Ovary (tissue), 9 donors: Measurements from ENCODE around the gene APCDD1. TPM values are rescaled to one million over a fixed set of nuclear protein-coding genes. Genes with fewer than 3 reads are reported as not detected.

Experiments used
- DNase-seq, 5 donors: peaks; one replicate each; pipeline ENCODE4 v3.0.0-alpha.2; 2019 to 2020
- H3K27ac ChIP-seq, 2 donors: fragments of 200-600 bp; one replicate each; pipeline versions ENCODE4 v1.5.1 to v1.8.0; 2019 to 2022
- H3K27me3 ChIP-seq: fragments of 200-600 bp; one replicate; pipeline ENCODE4 v1.8.0; 2022
- H3K36me3 ChIP-seq: fragments of 200-600 bp; sonication (generic); one replicate; pipeline ENCODE4 v1.5.1; 2019
- H3K4me1 ChIP-seq: one replicate; pipeline ENCODE4 v1.8.1; 2013; ENCODE audit warnings: mild to moderate bottlenecking, moderate library complexity; ENCODE audit not compliant: insufficient read depth
- H3K4me3 ChIP-seq: fragments of 200-600 bp; sonication (generic); one replicate; pipeline ENCODE4 v1.5.1; 2017
- H3K9me3 ChIP-seq, 2 donors: fragments of 200-600 bp in 1 of 2; sonication (generic) in 1 of 2; one replicate each; pipeline versions ENCODE4 v1.5.1 to v1.8.1; 2013 to 2019; ENCODE audit warnings: mild to moderate bottlenecking in 1 of 2, moderate library complexity in 1 of 2
- CTCF ChIP-seq, 3 donors: fragments of 450-650 bp in 2 of 3; fragments of 200-600 bp in 1 of 3; IDR thresholded peaks; one replicate each; pipeline versions ENCODE4 v1.5.1 to v1.8.0; 2016 to 2022; ENCODE audit warnings: antibody characterized with exemption in 3 of 3, mild to moderate bottlenecking in 1 of 3
- EP300 ChIP-seq: sonication (generic); formaldehyde crosslinking; IDR thresholded peaks from one replicate; pipeline ENCODE4 v1.6.1; 2017; ENCODE audit warnings: antibody characterized with exemption
- POLR2A ChIP-seq: fragments of 450-650 bp; IDR thresholded peaks from one replicate; pipeline ENCODE4 v1.6.1; 2017; ENCODE audit warnings: antibody characterized with exemption, mild to moderate bottlenecking, moderate library complexity
- WGBS, 3 donors: extraction: QIAGEN DNeasy Blood & Tissue Kit in 1 of 3; methylation state at CpG; one replicate each; pipeline versions ENCODE4 v1.1.5 to v1.1.7; 2013 to 2017; 5-methylcytosine and 5-hydroxymethylcytosine counted together
- intact Hi-C, 4 donors: fragments of 100-400 bp; cut with DNase I; formaldehyde crosslinking; loops; one replicate each; pipeline versions ENCODE4 v1.11.0 to v1.15.1; 2022 to 2023
- polyA plus RNA-seq, 2 donors: library from polyadenylated mRNA; stranded (reverse); fragments of 200-250 nt in 1 of 2; fragments of 350-450 nt in 1 of 2; fragmentation: Illumina TruSeq in 1 of 2; extraction: RNeasy Lipid Tissue Mini Kit (QIAGEN cat#74804) in 1 of 2; gene quantifications; one replicate each; pipeline ENCODE4 v1.2.3, GENCODE V29; 2013 to 2014
- total RNA-seq, 7 donors: library from RNA; depleted of rRNA in 2 of 7; stranded (reverse); fragments of >200 nt in 2 of 7; fragmentation: NEBNext Ultra II Directional in 3 of 7; extraction: Animal tissue kit (Norgen Biotek cat#: 25700) in 3 of 7; gene quantifications; one replicate each; pipeline versions ENCODE4 v1.1.0 to v1.2.4, GENCODE V29; 2016 to 2023
- donor health status: DM: no; HTN: no; CAD: no; lungs with moderate emphysema.
- donor health status: DM: no; HTN: no; CAD: no.
- donor health status: Bipolar disorder and iron deficiency.
- donor health status: DM: yes; HTN: yes; CAD: no.
- donor health status: DM: no; HTN: no; CAD: no.
- donor health status: DM: yes; HTN: yes; CAD: no.

The APCDD1 gene
- total and polyA plus RNA-seq, 9 donors, result 21.1 to 112 (median 60.6) TPM

GRCh38 chr18:10413722-10414121 lies 40.7 kb upstream of the APCDD1 start:
- Histone ChIP-seq H3K36me3 (no peaks in the 10 kb centered on the region), H3K4me3 (no peak overlapping the region), H3K27ac (no peak overlapping the region), H3K9me3 (no peaks in the 10 kb centered on the region), H3K4me1 (peaks cover 2% of the 10 kb centered on the region), H3K27me3 (no peaks in the 10 kb centered on the region)
- 80 to 84% (median 80%) methylated on average over 3 of the region's 3 CpGs for WGBS, 3 donors
- no peak for TF ChIP-seq CTCF (IDR thresholded peaks at IDR 0.05)
- no peak for TF ChIP-seq EP300
- no peak for TF ChIP-seq POLR2A
- no peak for DNase-seq
- intact Hi-C loops, result no loop called here

GRCh38 chr18:10414293-10414842 lies 40.1 kb upstream of the APCDD1 start:
- H3K4me3 ChIP-seq, result no peak overlapping the region

GRCh38 chr18:10416065-10416464 lies 38.4 kb upstream of the APCDD1 start:
- H3K4me3 ChIP-seq, result no peak overlapping the region
- no peak for DNase-seq
- intact Hi-C loops, result no loop called here
- no peak for TF ChIP-seq CTCF (IDR thresholded peaks at IDR 0.05)
- no peak for TF ChIP-seq EP300
- no peak for TF ChIP-seq POLR2A
- no peaks in the 10 kb centered on the region for H3K27me3 ChIP-seq
- H3K27ac ChIP-seq, result no peak overlapping the region
- H3K4me1 ChIP-seq, result peaks cover 2% of the 10 kb centered on the region
- 75 to 84% (median 77%) methylated on average over 9 of the region's 9 CpGs for WGBS, 3 donors
- no peaks in the 10 kb centered on the region for H3K9me3 ChIP-seq
- no peaks in the 10 kb centered on the region for H3K36me3 ChIP-seq

More at GRCh38 chr18:10414293-10414842, 40.1 kb upstream of the APCDD1 start:
- DNase-seq, result no peak
- Histone ChIP-seq H3K9me3 (no peaks in the 10 kb centered on the region), H3K27me3 (no peaks in the 10 kb centered on the region), H3K27ac (no peak overlapping the region), H3K4me1 (peaks cover 2% of the 10 kb centered on the region), H3K36me3 (no peaks in the 10 kb centered on the region)
- TF ChIP-seq POLR2A (no peak), CTCF (IDR thresholded peaks at IDR 0.05) (no peak), EP300 (no peak)
- intact Hi-C loops, result no loop called here
- WGBS, 3 donors, result 92 to 94% (median 94%) methylated on average over 23 of the region's 23 CpGs

- H3K27ac ChIP-seq, result no peak overlapping the region
- no peak for DNase-seq
- H3K4me1 ChIP-seq, result peaks cover 2% of the 10 kb centered on the region
- no peak overlapping the region for H3K4me3 ChIP-seq
- TF ChIP-seq EP300 (no peak), CTCF (IDR thresholded peaks at IDR 0.05) (no peak), POLR2A (no peak)
- H3K36me3 ChIP-seq, result no peaks in the 10 kb centered on the region
- WGBS, 3 donors, result 95 to 96% (median 95%) methylated on average over 3 of the region's 3 CpGs
- H3K9me3 ChIP-seq, result no peaks in the 10 kb centered on the region
- intact Hi-C loops, result no loop called here
- H3K27me3 ChIP-seq, result no peaks in the 10 kb centered on the region
These were observed 37.2 kb upstream of the APCDD1 start for GRCh38 chr18:10417191-10417590.
